Colon (tissue), 2 donors: ENCODE results near the gene LSM2.
"Not testable (repeated sequence)": the region's sequence is repeated elsewhere in the genome, so short reads cannot be mapped to it uniquely, and the experiment has no call there.

Source experiments
- FAIRE-seq: peaks from 2 replicates; lab custom pipeline; 2012; peaks lifted over from hg19 to GRCh38; lab: Jason Lieb, UNC
- donor health status: control.
- donor health status: control.

Gene LSM2

DNA sequence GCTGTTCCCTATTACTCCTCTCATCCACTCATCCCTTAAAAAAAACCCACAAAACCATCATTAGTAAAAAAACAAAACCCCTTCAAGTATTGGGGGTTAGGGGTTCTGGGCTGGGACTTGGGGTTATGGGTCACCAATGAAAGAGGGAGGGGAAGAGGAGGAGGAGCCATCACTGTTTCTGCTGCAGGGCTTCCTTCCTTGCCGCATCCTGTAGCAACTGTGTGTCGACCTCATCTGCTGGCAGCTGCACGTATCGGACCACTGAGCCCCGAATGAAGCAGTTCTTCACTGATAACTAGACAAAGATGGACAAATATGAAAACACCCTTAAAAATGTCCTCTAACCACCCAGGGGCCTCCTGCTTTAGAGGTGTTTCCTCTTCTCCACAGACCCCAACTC, 9.2 kb downstream of the LSM2 start:
- no peak for FAIRE-seq

- no peak for FAIRE-seq
These were observed 9.8 kb downstream of the LSM2 start for GRCh38 chr6:31796993-31797385.

DNA sequence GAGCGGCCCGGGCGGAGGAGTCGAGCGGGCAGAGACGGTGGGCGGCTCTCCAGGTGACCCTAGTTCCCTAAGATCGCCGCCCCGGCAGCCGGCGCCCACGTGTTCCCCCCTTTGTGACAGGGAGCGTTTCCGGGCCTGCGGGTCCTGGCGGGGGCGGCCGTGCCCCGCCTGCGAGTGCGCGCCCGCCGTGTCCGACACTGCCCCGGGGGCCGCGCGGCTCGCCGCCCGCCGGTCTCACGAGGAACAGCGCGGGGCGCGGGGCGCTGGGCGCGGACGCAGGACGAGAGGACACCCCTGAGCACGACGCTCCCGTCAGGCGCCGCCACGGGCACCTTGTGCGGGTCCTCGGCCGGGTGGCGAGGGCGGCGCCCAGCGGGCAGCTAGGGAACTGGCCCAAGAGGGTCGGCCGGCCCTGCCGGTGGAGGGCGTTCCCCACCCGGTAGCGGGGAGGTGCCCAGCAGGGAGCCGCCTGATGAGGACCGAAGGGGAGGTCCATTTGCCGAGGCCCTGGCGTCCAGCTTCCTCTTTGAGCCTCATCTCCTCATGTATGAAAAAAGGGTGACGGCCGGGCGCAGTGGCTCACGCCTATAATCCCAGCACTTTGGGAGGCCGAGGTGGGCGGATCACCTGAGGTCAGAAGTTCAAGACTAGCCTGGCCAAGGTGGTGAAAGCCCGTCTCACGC, 11.0 kb downstream of the LSM2 start, which contains the start of gene VARS1:
Gene VARS1, minus strand, starts transcription at position 137 of the 683 bp plus-strand sequence. CDS start 535 bp downstream, outside the sequence.
- FAIRE-seq: no peak

DNA sequence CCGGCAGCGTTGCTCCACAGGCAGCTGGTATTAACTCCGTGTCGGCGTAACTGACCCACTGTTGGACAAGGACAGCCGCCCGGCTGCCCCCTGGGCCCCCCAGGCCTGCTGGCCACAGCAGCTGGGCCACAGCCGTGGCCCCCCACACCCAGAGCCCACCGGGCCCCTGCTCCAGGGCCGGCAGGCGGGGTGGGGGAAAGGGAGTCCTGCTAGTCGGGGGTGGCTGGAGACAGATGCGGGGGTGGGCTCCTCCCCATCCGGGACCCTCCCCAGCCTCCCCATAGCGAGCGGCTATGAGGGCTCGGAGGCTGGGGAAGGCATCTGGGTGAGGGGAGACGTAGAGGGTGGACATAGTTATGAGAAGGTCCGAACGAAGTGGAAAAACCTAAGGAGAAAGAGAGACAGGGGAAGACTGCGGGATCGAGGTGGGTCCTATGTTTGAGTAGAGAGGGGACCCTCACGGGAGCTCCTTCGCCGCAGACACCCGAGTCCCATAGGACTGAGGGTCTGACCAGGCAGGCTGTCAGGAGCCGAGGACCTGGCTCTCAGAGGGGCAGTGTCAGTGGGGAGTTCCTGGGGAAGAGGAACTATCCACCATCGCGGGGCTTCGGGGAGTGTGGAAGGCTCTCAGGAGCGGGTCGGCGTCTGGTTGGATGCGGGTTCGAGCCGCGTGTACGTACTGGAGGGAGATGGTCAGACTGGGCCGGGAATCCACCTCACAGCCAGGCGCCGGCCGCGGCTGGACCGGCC, 11.7 kb downstream of the LSM2 start:
- no peak for FAIRE-seq

GRCh38 chr6:31794294-31794865, 12.4 kb downstream of the LSM2 start:
- FAIRE-seq: no peak

GRCh38 chr6:31793927-31794245, 12.9 kb downstream of the LSM2 start:
- FAIRE-seq: not testable (repeated sequence)

DNA sequence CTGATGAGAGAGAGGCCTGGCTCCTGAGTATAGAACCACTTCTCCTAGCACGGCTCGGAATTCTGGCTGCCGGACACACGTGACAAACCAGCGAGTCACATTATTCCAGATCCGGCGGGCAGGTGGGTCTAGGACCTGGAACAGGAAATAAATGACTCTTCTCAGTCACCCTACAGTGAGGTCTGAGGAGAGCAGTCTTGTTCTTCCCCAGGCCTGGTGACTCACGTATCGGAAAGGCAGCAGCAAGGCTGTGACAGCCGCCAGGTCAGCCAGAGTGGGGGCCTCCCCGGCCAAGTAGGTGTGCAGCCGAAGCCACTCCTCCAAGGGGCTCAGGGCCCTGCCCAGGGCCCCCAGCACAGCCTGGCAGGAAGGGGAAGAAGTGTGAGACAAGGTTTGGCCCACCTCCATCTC, 14.0 kb downstream of the LSM2 start:
- FAIRE-seq: no peak

DNA sequence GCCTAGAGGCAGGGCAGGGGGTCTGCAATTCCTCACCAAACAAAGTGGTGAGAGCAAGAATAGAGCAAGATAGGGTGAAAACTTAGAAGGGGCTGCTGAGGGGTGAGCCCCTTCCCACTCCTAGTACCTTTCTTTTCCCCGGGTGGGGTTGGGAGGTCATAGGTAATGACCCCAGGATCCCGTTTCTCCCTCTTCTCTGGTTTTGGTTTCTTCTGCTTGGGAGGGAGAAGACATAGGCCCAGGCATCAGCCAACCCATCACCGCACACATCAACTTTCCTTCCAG, 14.7 kb downstream of the LSM2 start:
- no peak for FAIRE-seq

DNA sequence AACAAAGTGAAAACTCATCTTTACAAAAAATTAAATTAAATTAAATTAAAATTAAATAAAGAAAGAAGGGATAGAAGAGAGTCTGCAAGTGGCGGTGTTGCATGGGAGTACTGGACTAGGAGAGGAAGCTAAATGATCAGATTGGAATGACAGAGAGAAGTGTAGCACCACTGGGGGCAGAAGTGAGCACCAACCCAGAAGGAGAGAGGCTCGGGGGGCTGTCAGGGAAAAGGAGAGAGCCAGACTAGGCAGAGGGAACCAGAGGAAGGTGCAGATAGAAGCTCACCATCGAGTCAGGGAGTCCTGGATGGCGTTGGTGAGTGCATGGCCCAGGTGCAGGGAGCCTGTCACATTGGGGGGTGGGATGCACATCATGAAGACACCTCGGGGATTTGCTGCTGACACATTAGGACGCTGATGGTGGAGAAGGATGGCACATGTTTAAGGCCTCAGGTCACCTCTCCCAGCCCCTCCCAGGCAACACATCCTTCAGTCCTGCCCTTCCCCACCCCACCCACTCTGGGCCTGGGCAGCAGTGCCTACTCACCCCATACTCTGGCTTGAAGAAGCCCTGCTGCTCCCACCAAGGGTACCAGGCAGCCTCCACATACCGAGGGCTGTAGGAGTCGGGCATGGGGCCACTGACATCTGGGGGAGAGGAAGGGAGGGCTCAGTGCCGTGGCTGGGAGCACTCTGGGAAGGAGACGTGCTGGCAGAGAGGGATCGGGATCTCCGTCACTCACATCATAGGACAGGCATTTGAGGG, 15.3 kb downstream of the LSM2 start:
- FAIRE-seq: no peak

GRCh38 chr6:31785475-31785874, 21.3 kb downstream of the LSM2 start:
- FAIRE-seq: no peak

DNA sequence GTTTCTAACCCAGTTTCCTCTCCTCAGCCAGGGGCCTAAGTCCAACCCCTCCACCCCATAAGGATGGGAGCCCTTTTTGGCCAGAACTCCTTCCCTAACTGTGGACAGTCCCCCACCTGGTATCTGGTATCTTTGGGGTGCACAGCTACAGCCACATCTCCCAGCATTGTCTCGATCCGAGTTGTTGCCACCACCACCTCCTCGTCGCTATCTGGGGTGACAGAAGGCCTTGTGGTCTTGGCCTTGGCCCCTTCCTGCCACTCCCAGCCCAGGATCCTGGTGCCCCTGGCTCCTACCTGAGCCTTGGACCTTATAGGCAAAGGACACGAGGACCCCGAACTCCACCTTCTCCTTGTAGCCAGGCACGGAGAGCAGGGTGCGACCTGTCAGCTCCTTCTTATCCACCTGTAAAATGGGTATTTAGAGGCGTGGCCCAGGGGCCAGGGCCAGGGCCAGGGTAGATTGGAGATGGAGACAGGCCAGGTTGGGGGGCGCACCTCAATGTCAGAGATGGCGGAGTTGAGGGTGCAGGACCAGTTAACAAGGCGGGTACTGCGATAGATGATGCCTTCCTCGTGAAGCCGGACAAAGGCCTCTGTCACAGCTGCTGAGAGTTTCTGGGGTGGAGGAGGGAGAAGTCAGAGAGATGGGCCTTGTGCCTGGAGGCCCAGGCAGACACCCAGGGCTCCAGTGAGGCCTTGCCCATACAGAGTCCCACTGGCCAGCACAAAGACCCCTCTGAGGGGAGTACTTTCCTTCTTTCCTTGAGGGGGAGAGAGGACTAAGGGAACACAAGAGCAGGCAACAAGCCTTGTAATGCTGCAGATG, 22.5 kb downstream of the LSM2 start:
- no peak for FAIRE-seq

DNA sequence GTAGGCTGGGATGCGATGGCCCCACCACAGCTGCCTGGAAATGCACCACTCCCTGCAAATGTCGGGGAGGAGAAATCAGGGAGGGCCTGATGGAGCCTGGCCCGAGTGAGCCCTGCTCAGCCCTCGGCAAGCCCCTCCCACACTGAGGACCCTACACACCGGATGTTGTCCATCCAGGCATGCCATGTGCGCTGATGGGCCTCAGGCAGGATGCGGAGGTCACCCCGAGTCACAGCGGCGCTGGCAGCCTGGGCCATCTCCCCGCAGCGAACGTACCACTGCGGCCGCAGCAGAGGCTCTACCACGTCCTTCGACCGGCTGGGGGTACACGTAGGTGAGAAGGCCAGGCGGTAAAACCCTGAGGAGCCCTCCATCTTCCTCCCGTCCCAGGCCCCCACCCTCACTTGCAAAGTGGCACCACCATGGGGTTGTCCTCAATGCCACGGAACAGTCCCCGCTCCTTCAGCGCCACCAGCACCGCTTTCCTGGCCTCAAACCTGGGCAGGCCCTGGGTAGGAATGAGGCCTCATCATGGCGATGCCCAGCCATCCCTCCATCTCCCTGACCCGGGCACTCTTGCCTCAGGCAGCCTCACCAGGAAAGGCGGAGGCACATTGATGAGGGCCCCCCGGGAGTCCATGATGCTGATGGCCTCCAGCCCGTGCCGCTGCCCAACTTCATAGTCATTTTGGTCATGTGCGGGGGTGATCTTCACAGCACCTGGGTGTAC, 24.5 kb downstream of the LSM2 start:
- no peak for FAIRE-seq

DNA sequence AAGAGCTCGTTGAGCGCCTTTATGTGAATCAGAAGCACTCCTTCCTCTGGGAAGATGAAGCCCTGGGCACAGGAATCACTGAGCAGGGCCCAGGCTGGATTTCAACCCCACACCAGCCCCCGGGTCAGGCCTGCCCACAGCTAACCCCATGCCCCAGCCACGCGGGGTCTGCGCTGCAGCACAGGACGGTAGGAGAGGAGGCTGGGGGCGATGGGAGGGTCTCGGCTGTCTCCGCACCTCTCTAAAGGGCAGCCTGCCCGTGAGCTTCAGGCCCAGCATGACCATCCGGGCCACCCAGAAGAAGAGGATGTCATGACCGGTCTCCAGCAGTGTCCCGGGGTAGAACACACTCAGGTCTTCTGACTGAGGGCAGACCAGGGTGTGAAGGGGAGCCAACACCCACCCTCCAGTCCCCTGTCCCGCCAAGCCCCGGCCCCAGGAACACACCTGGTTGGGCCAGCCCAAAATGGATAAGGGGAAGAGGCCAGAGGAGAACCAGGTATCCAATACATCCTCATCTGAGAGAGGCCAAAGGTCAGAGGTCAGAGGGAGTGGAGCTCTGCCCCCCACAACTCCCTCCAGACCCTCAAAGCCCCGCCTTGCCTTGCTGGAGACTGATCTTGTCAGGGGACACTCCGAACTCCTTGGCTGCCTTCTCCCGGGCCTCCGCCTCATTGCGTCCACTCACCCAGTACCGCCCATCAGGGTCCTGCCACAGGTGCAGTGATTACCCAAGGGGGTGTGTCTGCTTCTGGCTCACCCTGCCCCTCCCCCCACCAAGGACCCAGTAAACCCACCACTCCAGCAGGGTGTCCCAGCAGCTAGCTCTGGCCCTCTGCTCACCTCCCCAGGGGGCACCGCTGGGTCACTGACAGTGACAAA, 25.3 kb downstream of the LSM2 start:
- FAIRE-seq: no peak

DNA sequence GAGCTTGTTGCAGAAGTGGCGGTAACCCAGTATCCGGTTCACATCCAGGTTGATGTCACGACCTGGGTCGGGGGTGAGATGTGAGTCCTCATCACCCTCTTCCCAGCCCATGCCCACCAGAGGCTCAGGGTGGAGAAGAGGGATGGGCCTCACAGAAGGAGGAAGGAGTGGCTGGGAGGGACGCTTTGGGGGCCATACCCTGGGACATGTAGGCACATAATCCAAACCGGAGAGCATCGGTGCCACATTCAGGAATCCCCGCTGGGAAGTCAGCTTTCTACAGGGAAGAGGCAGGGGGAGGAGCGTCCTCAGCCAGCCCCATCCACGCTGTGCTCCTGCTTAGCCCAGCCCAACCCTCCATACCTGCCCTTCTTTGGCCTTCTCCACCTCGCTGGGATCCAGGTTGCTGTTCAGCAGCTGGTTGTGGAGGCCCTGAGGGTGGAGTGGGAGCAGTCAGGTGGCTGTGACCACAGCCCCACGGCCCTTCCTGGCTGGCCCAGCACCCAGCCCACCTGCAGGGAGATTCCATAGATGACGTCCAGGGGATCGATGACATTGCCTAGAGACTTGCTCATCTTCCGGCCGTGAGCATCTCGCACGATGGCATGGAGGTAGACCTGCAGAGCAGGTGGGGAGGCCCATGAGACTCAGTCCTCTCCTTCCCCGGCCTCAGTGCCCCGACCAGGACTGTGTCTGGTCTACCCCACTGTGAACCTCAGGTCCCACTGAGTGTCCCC, 26.1 kb downstream of the LSM2 start:
- FAIRE-seq: no peak

DNA sequence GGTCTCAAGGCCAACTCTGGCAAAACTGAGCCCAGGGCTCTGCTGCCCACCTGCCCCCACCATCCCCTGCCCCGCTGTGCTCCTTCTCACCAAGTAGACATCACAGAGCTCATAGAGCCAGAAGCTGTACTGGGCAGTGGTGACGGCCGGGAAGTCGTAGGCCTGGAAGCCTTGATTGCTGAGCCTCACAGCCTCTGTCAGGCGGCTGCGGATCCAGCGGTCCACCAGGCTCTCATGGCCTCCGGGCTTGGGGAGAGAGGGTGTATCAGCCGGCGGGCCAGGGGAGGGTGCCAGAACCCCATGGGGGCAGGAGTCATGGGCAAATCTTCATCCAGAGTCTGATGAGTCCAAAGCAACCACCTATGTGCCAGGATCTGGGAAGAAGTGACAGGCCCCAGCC, 26.9 kb downstream of the LSM2 start:
- FAIRE-seq: no peak

DNA sequence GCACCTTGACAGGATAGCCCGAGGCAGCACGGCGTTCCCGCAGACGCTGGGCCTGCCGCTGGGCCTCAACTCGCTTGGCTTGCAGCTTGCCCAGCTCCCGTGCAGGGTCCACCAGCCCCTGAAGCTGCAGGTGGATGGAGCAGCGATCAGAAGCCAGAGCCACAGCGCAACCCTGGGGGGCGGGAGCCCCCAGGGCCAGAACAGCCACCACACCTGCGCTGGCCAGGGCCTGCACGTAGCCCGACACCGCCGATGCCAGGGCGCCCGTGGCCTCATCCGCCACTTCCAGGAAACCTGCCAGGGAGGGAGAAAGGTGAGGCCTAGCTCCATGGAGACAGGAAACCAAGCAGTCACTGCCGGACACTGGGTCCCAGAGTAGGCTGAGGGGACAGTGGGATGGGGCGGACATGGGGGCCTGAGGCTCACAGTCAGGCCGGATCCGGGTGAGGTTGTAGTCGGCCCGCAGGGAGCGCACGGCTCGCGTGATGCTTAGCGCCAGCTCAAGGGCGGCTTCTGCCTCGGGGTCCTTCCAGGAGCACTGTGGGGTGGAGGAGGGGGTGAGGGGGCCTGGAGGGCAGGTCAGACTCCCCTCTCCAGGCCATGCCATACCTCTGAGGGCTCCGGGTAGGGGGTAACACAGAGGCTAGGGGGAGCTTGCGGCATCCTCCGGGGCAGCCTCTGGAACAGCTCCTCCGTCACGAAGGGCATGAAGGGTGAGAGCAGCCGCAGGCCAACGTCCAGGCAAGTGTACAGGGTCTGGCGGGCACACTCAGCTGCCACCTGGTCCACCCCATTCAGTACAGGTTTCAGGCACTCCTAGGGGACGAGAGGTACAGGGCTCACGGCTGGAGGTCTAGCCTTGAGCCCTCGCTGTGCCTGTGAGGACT, 27.5 kb downstream of the LSM2 start:
- FAIRE-seq: no peak

- FAIRE-seq: no peak
These were observed 28.6 kb downstream of the LSM2 start for GRCh38 chr6:31778193-31778592.

GRCh38 chr6:31777667-31778050, 29.1 kb downstream of the LSM2 start:
- no peak for FAIRE-seq
